Measurements from ENCODE around the gene OLFM2.
"Not testable (repeated sequence)": the region's sequence is repeated elsewhere in the genome, so short reads cannot be mapped to it uniquely, and the experiment has no call there.

Gene OLFM2

GRCh38 chr19:9860407-9860806 lies 75.9 kb downstream of the OLFM2 start:
- DNase-seq (ENCODE audit: low read depth), result no peak

- no peak for DNase-seq (ENCODE audit: low read depth)
These were observed 77.5 kb downstream of the OLFM2 start for GRCh38 chr19:9858766-9859165.

GRCh38 chr19:9857920-9858746 lies 78.2 kb downstream of the OLFM2 start:
- no peak for DNase-seq (ENCODE audit: low read depth)

GRCh38 chr19:9857076-9857721 lies 79.1 kb downstream of the OLFM2 start:
- no peak for DNase-seq (ENCODE audit: low read depth)

- DNase-seq (ENCODE audit: low read depth), result no peak
These were observed 79.7 kb downstream of the OLFM2 start for GRCh38 chr19:9856609-9857008.

GRCh38 chr19:9854282-9854846 lies 82.0 kb downstream of the OLFM2 start:
- DNase-seq (ENCODE audit: low read depth), result no peak

- no peak for DNase-seq (ENCODE audit: low read depth)
These were observed 85.9 kb downstream of the OLFM2 start for GRCh38 chr19:9850235-9850959.

- no peak for DNase-seq (ENCODE audit: low read depth)
These were observed 86.5 kb downstream of the OLFM2 start for GRCh38 chr19:9849791-9850190.

GRCh38 chr19:9848762-9849161 lies 87.6 kb downstream of the OLFM2 start:
- DNase-seq (ENCODE audit: low read depth), result no peak

GRCh38 chr19:9848060-9848459 lies 88.3 kb downstream of the OLFM2 start:
- no peak for DNase-seq (ENCODE audit: low read depth)

- DNase-seq (ENCODE audit: low read depth), result peak; percentile 89
These were observed 89.1 kb downstream of the OLFM2 start for GRCh38 chr19:9847087-9847671.

GRCh38 chr19:9843626-9844273 lies 92.6 kb downstream of the OLFM2 start:
- DNase-seq (ENCODE audit: low read depth), result not testable (repeated sequence)

- DNase-seq (ENCODE audit: low read depth), result no peak
These were observed 93.3 kb downstream of the OLFM2 start for GRCh38 chr19:9842834-9843625.

- DNase-seq (ENCODE audit: low read depth), result peak; percentile 67
These were observed 96.9 kb downstream of the OLFM2 start for GRCh38 chr19:9839415-9839814.

GRCh38 chr19:9838324-9838723 lies 98.0 kb downstream of the OLFM2 start:
- DNase-seq (ENCODE audit: low read depth), result no peak

GRCh38 chr19:9836021-9836420 lies 100.3 kb downstream of the OLFM2 start:
- peak; percentile 50 for DNase-seq (ENCODE audit: low read depth)

GRCh38 chr19:9835507-9835949 lies 100.8 kb downstream of the OLFM2 start:
- DNase-seq (ENCODE audit: low read depth), result no peak

- DNase-seq (ENCODE audit: low read depth), result peak; percentile 98
These were observed 101.4 kb downstream of the OLFM2 start, which contains the start of gene PIN1 for GRCh38 chr19:9834726-9835506. Gene PIN1 (plus strand): TSS chr19:9835318. CDS start chr19:9835345, 27 bp downstream.

- DNase-seq (ENCODE audit: low read depth), result no peak
These were observed 102.0 kb downstream of the OLFM2 start for GRCh38 chr19:9834307-9834725.
